Liver (tissue), 9 donors: Measurements from ENCODE around the gene ERFE. TPM values are rescaled to one million over a fixed set of nuclear protein-coding genes. Genes with fewer than 3 reads are reported as not detected.

Source experiments
- DNase-seq: peaks from one replicate; pipeline ENCODE4 v3.0.0-alpha.2; 2017; ENCODE audit warnings: low spot score
- H3K27ac ChIP-seq, 2 donors: one replicate each; pipeline ENCODE4 v1.7.0; 2013; ENCODE audit warnings: inconsistent platforms in 2 of 2, low read length in 2 of 2, control low read depth in 1 of 2, low read depth in 1 of 2, mild to moderate bottlenecking in 1 of 2
- H3K27me3 ChIP-seq, 4 donors: one replicate each; pipeline versions ENCODE4 v1.6.1 to v1.7.0; 2013; ENCODE audit warnings: low read length in 3 of 4, inconsistent platforms in 1 of 4, mild to moderate bottlenecking in 1 of 4, moderate library complexity in 1 of 4; ENCODE audit not compliant: control insufficient read depth in 4 of 4, insufficient read depth in 4 of 4
- H3K36me3 ChIP-seq, 4 donors: one replicate each; pipeline versions ENCODE4 v1.6.1 to v1.7.0; 2013; ENCODE audit warnings: low read length in 3 of 4, mild to moderate bottlenecking in 3 of 4, low read depth in 1 of 4, moderate library complexity in 1 of 4; ENCODE audit not compliant: control insufficient read depth in 4 of 4, insufficient read depth in 3 of 4
- H3K4me1 ChIP-seq, 4 donors: one replicate each; pipeline versions ENCODE4 v1.6.1 to v1.7.0; 2013; ENCODE audit warnings: low read length in 3 of 4, mild to moderate bottlenecking in 3 of 4, moderate library complexity in 1 of 4; ENCODE audit not compliant: control insufficient read depth in 4 of 4, insufficient read depth in 4 of 4
- H3K4me3 ChIP-seq, 3 donors: one replicate each; pipeline versions ENCODE4 v1.6.1 to v1.7.0; 2013; ENCODE audit warnings: low read length in 3 of 3, control low read depth in 1 of 3, low read depth in 1 of 3, mild to moderate bottlenecking in 1 of 3
- H3K9ac ChIP-seq, 2 donors: one replicate each; pipeline ENCODE4 v1.7.0; 2013; ENCODE audit warnings: low read length in 2 of 2, mild to moderate bottlenecking in 2 of 2, moderate library complexity in 2 of 2, control low read depth in 1 of 2, low read depth in 1 of 2
- H3K9me3 ChIP-seq, 4 donors: one replicate each; pipeline versions ENCODE4 v1.6.1 to v1.7.0; 2013; ENCODE audit warnings: low read length in 3 of 4; ENCODE audit not compliant: control insufficient read depth in 4 of 4
- CTCF ChIP-seq: fragments of 150-350 bp; IDR thresholded peaks from 2 replicates; pipeline ENCODE4 v1.5.1; 2017; ENCODE audit warnings: improper control_type of control experiment, low read depth, low read length; ENCODE audit not compliant: missing input control
- EGR1 ChIP-seq, 2 donors: IDR thresholded peaks; 2 replicates each; pipeline ENCODE4 v1.6.1; 2016 to 2018; ENCODE audit warnings: antibody characterized with exemption in 2 of 2, low read depth in 2 of 2
- FOXA1 ChIP-seq: IDR thresholded peaks from 2 replicates; pipeline ENCODE4 v1.6.1; 2016; ENCODE audit warnings: antibody characterized with exemption
- FOXA2 ChIP-seq: IDR thresholded peaks from 2 replicates; pipeline ENCODE4 v1.6.1; 2016; ENCODE audit warnings: antibody characterized with exemption
- GABPA ChIP-seq, 2 donors: IDR thresholded peaks in 1 of 2; conservative IDR thresholded peaks in 1 of 2; 2 replicates each; pipeline ENCODE4 v1.6.1; 2016; ENCODE audit warnings: antibody characterized with exemption in 2 of 2, mild to moderate bottlenecking in 1 of 2, moderate library complexity in 1 of 2
- HNF4A ChIP-seq, 2 donors: conservative IDR thresholded peaks; 2 replicates each; pipeline ENCODE4 v1.6.1; 2016; ENCODE audit warnings: antibody characterized with exemption in 2 of 2, mild to moderate bottlenecking in 2 of 2
- HNF4G ChIP-seq: IDR thresholded peaks from 2 replicates; pipeline ENCODE4 v1.6.1; 2016; ENCODE audit warnings: antibody characterized with exemption
- JUND ChIP-seq, 2 donors: IDR thresholded peaks; 2 replicates each; pipeline ENCODE4 v1.6.1; 2016; ENCODE audit warnings: antibody characterized with exemption in 2 of 2
- MAX ChIP-seq: IDR thresholded peaks from 2 replicates; pipeline ENCODE4 v1.6.1; 2016; ENCODE audit warnings: antibody characterized with exemption
- NR2F2 ChIP-seq: IDR thresholded peaks from 2 replicates; pipeline ENCODE4 v1.6.1; 2016; ENCODE audit warnings: antibody characterized with exemption
- RAD21 ChIP-seq, 2 donors: IDR thresholded peaks; 2 replicates each; pipeline ENCODE4 v1.6.1; 2016; ENCODE audit warnings: antibody characterized with exemption in 2 of 2, mild to moderate bottlenecking in 2 of 2
- RXRA ChIP-seq, 2 donors: IDR thresholded peaks; 2 replicates each; pipeline ENCODE4 v1.6.1; 2017 to 2018; ENCODE audit warnings: antibody characterized with exemption in 2 of 2, mild to moderate bottlenecking in 1 of 2
- SP1 ChIP-seq: IDR thresholded peaks from 2 replicates; pipeline ENCODE4 v1.6.1; 2018; ENCODE audit warnings: antibody characterized with exemption, mild to moderate bottlenecking
- TAF1 ChIP-seq: conservative IDR thresholded peaks from 2 replicates; pipeline ENCODE4 v1.6.1; 2016; ENCODE audit warnings: antibody characterized with exemption, mild to moderate bottlenecking
- YY1 ChIP-seq: IDR thresholded peaks from 2 replicates; pipeline ENCODE4 v1.6.1; 2016; ENCODE audit warnings: antibody characterized with exemption, mild to moderate bottlenecking
- ZBTB33 ChIP-seq: IDR thresholded peaks from 2 replicates; pipeline ENCODE4 v1.6.1; 2016; ENCODE audit warnings: antibody characterized with exemption
- WGBS: extraction: QIAGEN DNeasy Blood & Tissue Kit; methylation state at CpG from one replicate; pipeline ENCODE4 v1.1.7; 2013; 5-methylcytosine and 5-hydroxymethylcytosine counted together
- polyA plus RNA-seq, 2 donors: library from polyadenylated mRNA; stranded (reverse) in 1 of 2; unstranded in 1 of 2; fragments of 200-250 nt in 1 of 2; fragments of >200 nt in 1 of 2; fragmentation: Nextera tagmentation in 1 of 2; extraction: Ambion mirVana in 1 of 2; gene quantifications; one replicate each; pipeline versions ENCODE4 v1.2.1 to v1.2.3, GENCODE V29; 2013 to 2015
- total RNA-seq, 2 donors: library from RNA; depleted of rRNA; stranded (reverse); fragments of >200 nt; gene quantifications; one replicate each; pipeline ENCODE4 v1.2.3, GENCODE V29; 2014
- TF ChIP-seq, protein P1 (sequence below): IDR thresholded peaks from 2 replicates; pipeline ENCODE4 v1.6.1; 2016; ENCODE audit warnings: antibody characterized with exemption, mild to moderate bottlenecking
- TF ChIP-seq, protein P2 (sequence below): IDR thresholded peaks from 2 replicates; pipeline ENCODE4 v1.6.1; 2016; ENCODE audit warnings: antibody characterized with exemption
- donor health status: healthy.
- donor health status: healthy.
- donor health status: healthy.
- donor health status: healthy.
- donor health status: healthy.

Gene ERFE
- total and polyA plus RNA-seq, 4 donors, result 0.17 to 14.0 TPM; not detected in 2

GRCh38 chr2:238167761-238168160 is 9.0 kb downstream of the ERFE start:
- Histone ChIP-seq H3K27me3 (no peaks in the 10 kb centered on the region), H3K4me3 (no peak overlapping the region), H3K4me1 (peaks cover 7 to 24% (median 15%) of the 10 kb centered on the region in 4 donors), H3K9ac (no peak overlapping the region), H3K9me3 (no peaks in the 10 kb centered on the region), H3K36me3 (peaks cover 0 to 20% (median 7%) of the 10 kb centered on the region in 4 donors), H3K27ac (no peak overlapping the region)
- WGBS, result 90% methylated on average over 8 of the region's 8 CpGs
- TF ChIP-seq NR2F2 (no peak), MAX (no peak), CTCF (no peak), EGR1 (IDR thresholded peaks at IDR 0.05; ENCODE audit: low read depth in 2 of 2) (no peak), ZBTB33 (no peak), HNF4A (conservative IDR thresholded peaks at IDR 0.05) (no peak), GABPA (IDR thresholded peaks at IDR 0.05 in 1 of 2, conservative IDR thresholded peaks at IDR 0.05 in 1 of 2) (no peak), FOXA2 (no peak), YY1 (no peak), RAD21 (IDR thresholded peaks at IDR 0.05) (no peak), SP1 (no peak), JUND (IDR thresholded peaks at IDR 0.05) (no peak), RXRA (IDR thresholded peaks at IDR 0.05) (no peak), FOXA1 (no peak), TAF1 (no peak), HNF4G (no peak)
- TF ChIP-seq, protein P1, sequence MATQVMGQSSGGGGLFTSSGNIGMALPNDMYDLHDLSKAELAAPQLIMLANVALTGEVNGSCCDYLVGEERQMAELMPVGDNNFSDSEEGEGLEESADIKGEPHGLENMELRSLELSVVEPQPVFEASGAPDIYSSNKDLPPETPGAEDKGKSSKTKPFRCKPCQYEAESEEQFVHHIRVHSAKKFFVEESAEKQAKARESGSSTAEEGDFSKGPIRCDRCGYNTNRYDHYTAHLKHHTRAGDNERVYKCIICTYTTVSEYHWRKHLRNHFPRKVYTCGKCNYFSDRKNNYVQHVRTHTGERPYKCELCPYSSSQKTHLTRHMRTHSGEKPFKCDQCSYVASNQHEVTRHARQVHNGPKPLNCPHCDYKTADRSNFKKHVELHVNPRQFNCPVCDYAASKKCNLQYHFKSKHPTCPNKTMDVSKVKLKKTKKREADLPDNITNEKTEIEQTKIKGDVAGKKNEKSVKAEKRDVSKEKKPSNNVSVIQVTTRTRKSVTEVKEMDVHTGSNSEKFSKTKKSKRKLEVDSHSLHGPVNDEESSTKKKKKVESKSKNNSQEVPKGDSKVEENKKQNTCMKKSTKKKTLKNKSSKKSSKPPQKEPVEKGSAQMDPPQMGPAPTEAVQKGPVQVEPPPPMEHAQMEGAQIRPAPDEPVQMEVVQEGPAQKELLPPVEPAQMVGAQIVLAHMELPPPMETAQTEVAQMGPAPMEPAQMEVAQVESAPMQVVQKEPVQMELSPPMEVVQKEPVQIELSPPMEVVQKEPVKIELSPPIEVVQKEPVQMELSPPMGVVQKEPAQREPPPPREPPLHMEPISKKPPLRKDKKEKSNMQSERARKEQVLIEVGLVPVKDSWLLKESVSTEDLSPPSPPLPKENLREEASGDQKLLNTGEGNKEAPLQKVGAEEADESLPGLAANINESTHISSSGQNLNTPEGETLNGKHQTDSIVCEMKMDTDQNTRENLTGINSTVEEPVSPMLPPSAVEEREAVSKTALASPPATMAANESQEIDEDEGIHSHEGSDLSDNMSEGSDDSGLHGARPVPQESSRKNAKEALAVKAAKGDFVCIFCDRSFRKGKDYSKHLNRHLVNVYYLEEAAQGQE, result no peak
- TF ChIP-seq, protein P2, sequence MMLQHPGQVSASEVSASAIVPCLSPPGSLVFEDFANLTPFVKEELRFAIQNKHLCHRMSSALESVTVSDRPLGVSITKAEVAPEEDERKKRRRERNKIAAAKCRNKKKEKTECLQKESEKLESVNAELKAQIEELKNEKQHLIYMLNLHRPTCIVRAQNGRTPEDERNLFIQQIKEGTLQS, result no peak
- DNase-seq, result no peak
